ENCODE results near the gene SSBP4.

DNA sequence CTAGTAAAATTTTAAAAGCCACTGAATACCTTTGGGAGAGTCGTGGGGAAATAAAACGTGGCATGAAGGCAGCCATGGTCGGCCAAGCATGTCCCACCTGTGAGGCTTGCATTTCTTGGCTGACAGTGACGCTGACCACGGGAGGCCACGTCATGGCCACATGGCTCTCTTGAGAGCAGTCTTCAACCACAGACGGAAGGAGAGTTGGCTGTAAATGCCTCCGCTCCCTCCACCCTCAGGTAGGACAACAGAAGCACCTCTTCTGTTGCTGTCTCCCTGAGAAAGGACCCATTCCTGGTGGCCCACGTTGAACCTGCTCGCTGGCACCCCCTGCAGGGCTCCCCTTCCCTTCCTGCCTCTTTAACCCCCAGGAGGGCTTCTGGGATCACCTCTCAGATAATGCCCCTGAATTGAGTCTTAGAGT, 11.1 kb upstream of the SSBP4 start:
- TF ChIP-seq, protein P1, sequence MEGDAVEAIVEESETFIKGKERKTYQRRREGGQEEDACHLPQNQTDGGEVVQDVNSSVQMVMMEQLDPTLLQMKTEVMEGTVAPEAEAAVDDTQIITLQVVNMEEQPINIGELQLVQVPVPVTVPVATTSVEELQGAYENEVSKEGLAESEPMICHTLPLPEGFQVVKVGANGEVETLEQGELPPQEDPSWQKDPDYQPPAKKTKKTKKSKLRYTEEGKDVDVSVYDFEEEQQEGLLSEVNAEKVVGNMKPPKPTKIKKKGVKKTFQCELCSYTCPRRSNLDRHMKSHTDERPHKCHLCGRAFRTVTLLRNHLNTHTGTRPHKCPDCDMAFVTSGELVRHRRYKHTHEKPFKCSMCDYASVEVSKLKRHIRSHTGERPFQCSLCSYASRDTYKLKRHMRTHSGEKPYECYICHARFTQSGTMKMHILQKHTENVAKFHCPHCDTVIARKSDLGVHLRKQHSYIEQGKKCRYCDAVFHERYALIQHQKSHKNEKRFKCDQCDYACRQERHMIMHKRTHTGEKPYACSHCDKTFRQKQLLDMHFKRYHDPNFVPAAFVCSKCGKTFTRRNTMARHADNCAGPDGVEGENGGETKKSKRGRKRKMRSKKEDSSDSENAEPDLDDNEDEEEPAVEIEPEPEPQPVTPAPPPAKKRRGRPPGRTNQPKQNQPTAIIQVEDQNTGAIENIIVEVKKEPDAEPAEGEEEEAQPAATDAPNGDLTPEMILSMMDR (conservative IDR thresholded peaks at IDR 0.05 in 1 of 2, IDR thresholded peaks at IDR 0.05 in 1 of 2; ENCODE audit: low read depth in 1 of 2, low read length in 2 of 2): peak; percentile 29 to 47
- no peak for TF ChIP-seq EZH2 (IDR thresholded peaks at IDR 0.05; ENCODE audit: low read length, missing control alignments)
